SK-N-SH (cell line): ENCODE results near the gene RAB40C. TPM values are rescaled to one million over a fixed set of nuclear protein-coding genes. Genes with fewer than 3 reads are reported as not detected.

Experiments used
- CTCF ChIA-PET: fragments of 300-600, 350-600 bp; formaldehyde crosslinking; extraction: SDS; loops from one replicate; lab custom pipeline; 2021; lab: Yijun Ruan, JAX
- POLR2A ChIA-PET: fragments of 350-600 bp; sonication (Branson Sonifier 250); formaldehyde crosslinking; extraction: SDS; loops from one replicate; lab custom pipeline; 2020; ENCODE audit warnings: antibody characterized with exemption, inconsistent platforms; lab: Yijun Ruan, JAX
- DNase-seq: peaks from one replicate; pipeline ENCODE4 v3.0.0; 2012
- H2AFZ ChIP-seq: fragments of 200-600 bp; sonication (generic); 2 replicates; pipeline ENCODE4 v1.8.1; 2016; ENCODE audit warnings: antibody characterized with exemption, mild to moderate bottlenecking, low read depth
- H3F3A ChIP-seq: fragments of 200-600 bp; sonication (generic); replicated peaks from 2 replicates; pipeline ENCODE3; 2016; ENCODE audit warnings: antibody characterized with exemption, mild to moderate bottlenecking; ENCODE audit not compliant: insufficient read depth
- H3K27ac ChIP-seq, 2 experiments: fragments of 200-500 bp in 1 of 2; fragments of 200-600 bp in 1 of 2; sonication (Bioruptor generic) in 1 of 2; sonication (generic), shearing (Covaris generic) in 1 of 2; 2 replicates each; pipeline versions ENCODE4 v1.5.1 to v1.6.1; 2014 to 2016; ENCODE audit warnings: low read depth in 2 of 2, inconsistent platforms in 1 of 2, low read length in 1 of 2, mild to moderate bottlenecking in 1 of 2, mixed read lengths in 1 of 2
- H3K27me3 ChIP-seq: fragments of 200-600 bp; sonication (generic), shearing (Covaris generic); 2 replicates; pipeline ENCODE4 v1.6.1; 2016; ENCODE audit warnings: mixed run types; ENCODE audit not compliant: insufficient read depth
- H3K36me3 ChIP-seq, 2 experiments: fragments of 200-500 bp in 1 of 2; fragments of 200-600 bp in 1 of 2; sonication (Bioruptor generic) in 1 of 2; sonication (generic) in 1 of 2; replicated peaks in 1 of 2; 2 replicates each; pipeline versions ENCODE3 to v1.5.1; 2014 to 2016; ENCODE audit warnings: low read length in 1 of 2, mild to moderate bottlenecking in 1 of 2; ENCODE audit not compliant: insufficient read depth in 2 of 2, control insufficient read depth in 1 of 2
- H3K4me1 ChIP-seq, 2 experiments: fragments of 200-500 bp in 1 of 2; fragments of 200-600 bp in 1 of 2; sonication (Bioruptor generic) in 1 of 2; sonication (generic), shearing (Covaris generic) in 1 of 2; 2 replicates each; pipeline versions ENCODE4 v1.5.1 to v1.6.1; 2014 to 2016; ENCODE audit warnings: low read depth in 1 of 2, low read length in 1 of 2, mixed run types in 1 of 2; ENCODE audit not compliant: insufficient read depth in 2 of 2, control insufficient read depth in 1 of 2
- H3K4me2 ChIP-seq: fragments of 200-600 bp; sonication (generic), shearing (Covaris generic); 2 replicates; pipeline ENCODE4 v1.6.1; 2017; ENCODE audit warnings: mixed run types
- H3K4me3 ChIP-seq, 2 experiments: fragments of 200-500 bp in 1 of 2; fragments of 200-600 bp in 1 of 2; sonication (Bioruptor generic) in 1 of 2; sonication (generic), shearing (Covaris generic) in 1 of 2; 2 replicates each; pipeline versions ENCODE4 v1.5.1 to v1.8.1; 2014 to 2016; ENCODE audit warnings: low read depth in 2 of 2, inconsistent platforms in 1 of 2, low read length in 1 of 2, mild to moderate bottlenecking in 1 of 2, mixed read lengths in 1 of 2, moderate library complexity in 1 of 2
- H3K79me2 ChIP-seq: fragments of 200-600 bp; sonication (generic); 2 replicates; pipeline ENCODE4 v1.8.1; 2017; ENCODE audit warnings: mild to moderate bottlenecking; ENCODE audit not compliant: insufficient read depth
- H3K9ac ChIP-seq: fragments of 200-600 bp; sonication (generic); 2 replicates; pipeline ENCODE4 v1.6.1; 2017; ENCODE audit warnings: mixed run types
- H3K9me2 ChIP-seq: fragments of 200-600 bp; sonication (generic); 2 replicates; pipeline ENCODE4 v1.6.1; 2017; ENCODE audit warnings: mixed run types
- H3K9me3 ChIP-seq: fragments of 200-600 bp; sonication (generic); 2 replicates; pipeline ENCODE4 v1.6.1; 2017; ENCODE audit warnings: mixed run types, mild to moderate bottlenecking, moderate library complexity
- H4K20me1 ChIP-seq: fragments of 200-600 bp; sonication (generic); 2 replicates; pipeline ENCODE4 v1.6.1; 2017; ENCODE audit warnings: mild to moderate bottlenecking, mixed run types; ENCODE audit not compliant: insufficient read depth
- EP300 ChIP-seq, 2 experiments: IDR thresholded peaks; 2 replicates each; pipeline versions ENCODE4 v1.4.0 to v1.6.1; 2012; ENCODE audit warnings: borderline replicate concordance in 1 of 2, low read depth in 1 of 2, low read length in 1 of 2
- FOXJ3 ChIP-seq: sonication (generic); formaldehyde crosslinking; IDR thresholded peaks from 2 replicates; pipeline ENCODE4 v1.5.1; 2020; ENCODE audit warnings: mild to moderate bottlenecking, missing genetic modification reagents
- FOXM1 ChIP-seq: IDR thresholded peaks from 2 replicates; pipeline ENCODE4 v1.4.0; 2012; ENCODE audit warnings: low read depth, mild to moderate bottlenecking
- IRF3 ChIP-seq: fragments of 150-350 bp; IDR thresholded peaks from 2 replicates; pipeline ENCODE4 v1.6.1; 2016; ENCODE audit warnings: mild to moderate bottlenecking, low read depth, low read length
- JUND ChIP-seq: IDR thresholded peaks from 2 replicates; pipeline ENCODE4 v1.4.0; 2012
- MEF2A ChIP-seq: IDR thresholded peaks from 2 replicates; pipeline ENCODE4 v1.4.0; 2012; ENCODE audit warnings: low read depth, borderline replicate concordance
- MXI1 ChIP-seq: IDR thresholded peaks from 2 replicates; pipeline ENCODE4 v1.6.1; 2012; ENCODE audit warnings: mild to moderate bottlenecking, low read depth, low read length, improper control_type of control experiment
- POLR2AphosphoS5 ChIP-seq: IDR thresholded peaks from 2 replicates; pipeline ENCODE4 v1.6.1; 2012; ENCODE audit warnings: low read depth, low read length
- RXRA ChIP-seq: IDR thresholded peaks from 2 replicates; pipeline ENCODE4 v1.4.0; 2012; ENCODE audit warnings: low read depth, mild to moderate bottlenecking, borderline replicate concordance
- TAF1 ChIP-seq: IDR thresholded peaks from 2 replicates; pipeline ENCODE4 v1.6.1; 2012; ENCODE audit warnings: low read depth, mild to moderate bottlenecking, low read length, moderate library complexity, borderline replicate concordance
- TCF12 ChIP-seq: IDR thresholded peaks from 2 replicates; pipeline ENCODE4 v1.4.0; 2012
- ZBTB33 ChIP-seq: IDR thresholded peaks from 2 replicates; pipeline ENCODE4 v1.4.0; 2012; ENCODE audit warnings: low read depth, borderline replicate concordance
- WGBS: methylation state at CpG from one replicate; pipeline ENCODE4 v1.1.6; 2017; ENCODE audit warnings: low lambda C conversion rate; 5-methylcytosine and 5-hydroxymethylcytosine counted together
- polyA plus RNA-seq, 3 experiments: library from polyadenylated mRNA; depleted of rRNA; stranded (reverse); fragments of >200 nt; gene quantifications; 2 replicates each; pipeline ENCODE4 v1.2.3, GENCODE V29; 2012

RAB40C gene
- polyA plus RNA-seq, 1 of the 3 experiments (the other 2 are of a cell fraction) = 13.0 TPM

DNA sequence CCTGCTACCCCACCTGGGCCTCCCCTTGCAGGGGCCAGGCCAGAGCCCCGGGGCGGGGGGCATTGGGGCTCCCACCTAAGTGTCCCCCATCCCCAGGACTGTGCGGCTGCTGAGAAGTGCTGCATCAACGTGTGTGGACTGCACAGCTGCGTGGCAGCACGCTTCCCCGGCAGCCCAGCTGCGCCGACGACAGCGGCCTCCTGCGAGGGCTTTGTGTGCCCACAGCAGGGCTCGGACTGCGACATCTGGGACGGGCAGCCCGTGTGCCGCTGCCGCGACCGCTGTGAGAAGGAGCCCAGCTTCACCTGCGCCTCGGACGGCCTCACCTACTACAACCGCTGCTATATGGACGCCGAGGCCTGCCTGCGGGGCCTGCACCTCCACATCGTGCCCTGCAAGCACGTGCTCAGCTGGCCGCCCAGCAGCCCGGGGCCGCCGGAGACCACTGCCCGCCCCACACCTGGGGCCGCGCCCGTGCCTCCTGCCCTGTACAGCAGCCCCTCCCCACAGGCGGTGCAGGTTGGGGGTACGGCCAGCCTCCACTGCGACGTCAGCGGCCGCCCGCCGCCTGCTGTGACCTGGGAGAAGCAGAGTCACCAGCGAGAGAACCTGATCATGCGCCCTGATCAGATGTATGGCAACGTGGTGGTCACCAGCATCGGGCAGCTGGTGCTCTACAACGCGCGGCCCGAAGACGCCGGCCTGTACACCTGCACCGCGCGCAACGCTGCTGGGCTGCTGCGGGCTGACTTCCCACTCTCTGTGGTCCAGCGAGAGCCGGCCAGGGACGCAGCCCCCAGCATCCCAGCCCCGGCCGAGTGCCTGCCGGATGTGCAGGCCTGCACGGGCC is 42.8 kb downstream of the RAB40C start:
- Histone ChIP-seq H3K4me2 (no peak overlapping the region), H3K36me3 (peaks cover 0 to 16% of the 10 kb centered on the region in 2 experiments), H3K4me3 (no peak overlapping the region), H3K79me2 (peaks cover 12% of the 10 kb centered on the region; the same call in 1 of the 2 replicates), H2AFZ (no peak overlapping the region), H3K9me3 (no peaks in the 10 kb centered on the region), H3K27me3 (no peaks in the 10 kb centered on the region), H4K20me1 (no peaks in the 10 kb centered on the region; the same call in 1 of the 2 replicates), H3K9ac (no peak overlapping the region), H3K9me2 (no peaks in the 10 kb centered on the region), H3F3A (no peaks in the 10 kb centered on the region), H3K4me1 (peaks cover 0 to 42% of the 10 kb centered on the region in 2 experiments; a peak in 1 of 4 replicates), H3K27ac (no peak overlapping the region)
- no peak for DNase-seq
- no peak for TF ChIP-seq EP300 (IDR thresholded peaks at IDR 0.05; ENCODE audit: borderline replicate concordance in 1 of 2, low read depth in 1 of 2, low read length in 1 of 2)
- no peak for TF ChIP-seq TAF1
- no peak for TF ChIP-seq ZBTB33
- no peak for TF ChIP-seq TCF12
- no peak for TF ChIP-seq JUND
- TF ChIP-seq IRF3 = no peak
- TF ChIP-seq FOXM1 = no peak
- TF ChIP-seq MEF2A = no peak
- no peak for TF ChIP-seq MXI1
- no peak for TF ChIP-seq RXRA
- no peak for TF ChIP-seq FOXJ3 (CRISPR knock-in tag)
- TF ChIP-seq POLR2AphosphoS5 = no peak
- POLR2A ChIA-PET = no interaction called here
- CTCF ChIA-PET = interaction anchor here (0.6 kb wide), 1 partner anchor 30 kb away, joined by 3 read pairs; no protein-coding TSS in a partner anchor
- WGBS = 97% methylated on average over 24 of the region's 67 CpGs
